Lung (tissue), 12 donors: ENCODE data around the gene FAM216A. TPM values are rescaled to one million over a fixed set of nuclear protein-coding genes. Genes with fewer than 3 reads are reported as not detected.
A peak's percentile ranks its signal among the peaks of the same experiment; 100 is the strongest.

Experiments used
- ATAC-seq: fragments of 200-7000 bp; cut with Tn5 transposase; one replicate; pipeline ENCODE4 v1.9.1; 2020; ENCODE audit warnings: moderate number of reproducible peaks; ENCODE audit not compliant: insufficient read depth, low FRiP score
- DNase-seq, 3 donors: peaks; one replicate each; pipeline ENCODE4 v3.0.0-alpha.2; 2013 to 2017
- H3K27ac ChIP-seq, 2 donors: one replicate each; pipeline ENCODE4 v1.5.1; 2013; ENCODE audit warnings: mild to moderate bottlenecking in 2 of 2, moderate library complexity in 2 of 2, control low read depth in 1 of 2, inconsistent platforms in 1 of 2, low read depth in 1 of 2, low read length in 1 of 2
- H3K27me3 ChIP-seq, 3 donors: one replicate each; pipeline ENCODE4 v1.5.1; 2013; ENCODE audit warnings: low read length in 2 of 3; ENCODE audit not compliant: control insufficient read depth in 3 of 3, insufficient read depth in 3 of 3
- H3K36me3 ChIP-seq, 4 donors: one replicate each; pipeline ENCODE4 v1.5.1; 2013; ENCODE audit warnings: low read length in 4 of 4, mild to moderate bottlenecking in 1 of 4, moderate library complexity in 1 of 4; ENCODE audit not compliant: control insufficient read depth in 4 of 4, insufficient read depth in 4 of 4
- H3K4me1 ChIP-seq, 5 donors: one replicate each; pipeline ENCODE4 v1.5.1; 2013; ENCODE audit warnings: low read length in 5 of 5, mild to moderate bottlenecking in 2 of 5, moderate library complexity in 1 of 5; ENCODE audit not compliant: control insufficient read depth in 5 of 5, insufficient read depth in 5 of 5
- H3K4me3 ChIP-seq: one replicate; pipeline ENCODE4 v1.5.1; 2013; ENCODE audit warnings: mild to moderate bottlenecking, control low read depth, moderate library complexity
- H3K9ac ChIP-seq, 2 donors: one replicate each; pipeline ENCODE4 v1.5.1; 2013; ENCODE audit warnings: low read length in 2 of 2, control low read depth in 1 of 2; ENCODE audit not compliant: insufficient read depth in 1 of 2
- H3K9me3 ChIP-seq, 4 donors: one replicate each; pipeline ENCODE4 v1.5.1; 2013; ENCODE audit warnings: low read length in 3 of 4, mild to moderate bottlenecking in 1 of 4, moderate library complexity in 1 of 4; ENCODE audit not compliant: control insufficient read depth in 4 of 4, insufficient read depth in 3 of 4
- WGBS, 2 donors: extraction: QIAGEN DNeasy Blood & Tissue Kit; methylation state at CpG; one replicate each; pipeline ENCODE4 v1.1.7; 2013; 5-methylcytosine and 5-hydroxymethylcytosine counted together
- polyA plus RNA-seq, 2 donors: library from polyadenylated mRNA; stranded (reverse); fragments of 200-250 nt; gene quantifications; one replicate each; pipeline ENCODE4 v1.2.1, GENCODE V29; 2013
- total RNA-seq, 2 donors: library from RNA; depleted of rRNA in 1 of 2; stranded (reverse); fragments of >200 nt in 1 of 2; gene quantifications; one replicate each; pipeline ENCODE4 v1.2.1, GENCODE V29; 2014 to 2021
- TF ChIP-seq, protein P1 (sequence below): IDR thresholded peaks from 2 replicates; pipeline ENCODE4 v1.5.1; 2012; ENCODE audit warnings: mild to moderate bottlenecking; ENCODE audit errors: control extremely low read depth, extremely low read depth
- donor health status: control.
- donor health status: control.
- donor health status: Bipolar disorder and iron deficiency.
- donor health status: healthy.
- donor health status: DM: yes; HTN: yes; CAD: no.

The FAM216A gene
- total and polyA plus RNA-seq, 4 donors = 2.9 to 6.4 (median 5.2) TPM

DNA sequence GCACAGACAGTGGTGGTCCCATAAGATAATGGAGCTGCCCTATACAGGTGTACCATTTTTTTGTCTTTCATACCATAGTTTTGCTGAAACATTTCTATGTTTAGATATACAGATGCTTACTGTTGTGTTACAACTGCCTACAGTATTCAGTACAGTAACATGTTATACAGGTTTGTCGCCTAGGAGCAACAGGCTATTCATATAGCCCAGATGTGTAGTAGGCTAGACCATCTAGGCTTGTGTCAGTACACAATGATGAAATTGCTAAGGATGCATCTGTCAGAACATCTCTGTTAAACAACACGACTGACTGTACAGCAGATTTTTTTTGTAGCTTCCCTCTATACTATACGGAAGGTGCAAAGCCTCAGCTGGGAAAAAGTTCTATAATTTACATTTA is 64.0 kb downstream of the FAM216A start:
- no peaks in the 10 kb centered on the region for H3K27me3 ChIP-seq
- no peak overlapping the region for H3K9ac ChIP-seq
- peaks cover 0 to 15% (median 0%) of the 10 kb centered on the region in 5 donors for H3K4me1 ChIP-seq
- TF ChIP-seq, protein P1, sequence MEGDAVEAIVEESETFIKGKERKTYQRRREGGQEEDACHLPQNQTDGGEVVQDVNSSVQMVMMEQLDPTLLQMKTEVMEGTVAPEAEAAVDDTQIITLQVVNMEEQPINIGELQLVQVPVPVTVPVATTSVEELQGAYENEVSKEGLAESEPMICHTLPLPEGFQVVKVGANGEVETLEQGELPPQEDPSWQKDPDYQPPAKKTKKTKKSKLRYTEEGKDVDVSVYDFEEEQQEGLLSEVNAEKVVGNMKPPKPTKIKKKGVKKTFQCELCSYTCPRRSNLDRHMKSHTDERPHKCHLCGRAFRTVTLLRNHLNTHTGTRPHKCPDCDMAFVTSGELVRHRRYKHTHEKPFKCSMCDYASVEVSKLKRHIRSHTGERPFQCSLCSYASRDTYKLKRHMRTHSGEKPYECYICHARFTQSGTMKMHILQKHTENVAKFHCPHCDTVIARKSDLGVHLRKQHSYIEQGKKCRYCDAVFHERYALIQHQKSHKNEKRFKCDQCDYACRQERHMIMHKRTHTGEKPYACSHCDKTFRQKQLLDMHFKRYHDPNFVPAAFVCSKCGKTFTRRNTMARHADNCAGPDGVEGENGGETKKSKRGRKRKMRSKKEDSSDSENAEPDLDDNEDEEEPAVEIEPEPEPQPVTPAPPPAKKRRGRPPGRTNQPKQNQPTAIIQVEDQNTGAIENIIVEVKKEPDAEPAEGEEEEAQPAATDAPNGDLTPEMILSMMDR = no peak
- no peak for ATAC-seq
- no peak overlapping the region for H3K27ac ChIP-seq
- DNase-seq = no peak
- 87 to 88% methylated on average over 3 of the region's 3 CpGs for WGBS, 2 donors
- peaks cover 10 to 21% (median 12%) of the 10 kb centered on the region in 4 donors for H3K36me3 ChIP-seq
- no peaks in the 10 kb centered on the region for H3K9me3 ChIP-seq
- no peak overlapping the region for H3K4me3 ChIP-seq

DNA sequence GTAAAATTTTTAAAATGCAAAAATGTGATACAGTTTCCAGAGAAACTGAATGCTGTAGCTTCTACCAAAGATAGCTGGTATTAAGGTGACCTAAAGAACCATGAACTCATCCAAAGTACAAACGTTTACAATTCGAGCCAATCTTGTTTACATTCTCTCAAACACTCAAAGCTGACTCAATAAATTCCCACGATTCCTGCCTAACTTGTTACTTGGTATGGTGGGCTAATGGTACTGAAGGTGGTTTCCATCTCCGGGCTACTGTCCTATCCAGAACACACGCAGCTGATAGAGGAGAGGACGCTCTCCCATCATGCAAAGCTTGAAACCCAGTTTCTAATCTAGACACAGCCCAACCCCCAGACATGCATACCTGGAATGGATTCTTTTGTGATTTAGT is 65.0 kb downstream of the FAM216A start:
- peak in 1 of 3 donors; percentile 13 for DNase-seq

DNA sequence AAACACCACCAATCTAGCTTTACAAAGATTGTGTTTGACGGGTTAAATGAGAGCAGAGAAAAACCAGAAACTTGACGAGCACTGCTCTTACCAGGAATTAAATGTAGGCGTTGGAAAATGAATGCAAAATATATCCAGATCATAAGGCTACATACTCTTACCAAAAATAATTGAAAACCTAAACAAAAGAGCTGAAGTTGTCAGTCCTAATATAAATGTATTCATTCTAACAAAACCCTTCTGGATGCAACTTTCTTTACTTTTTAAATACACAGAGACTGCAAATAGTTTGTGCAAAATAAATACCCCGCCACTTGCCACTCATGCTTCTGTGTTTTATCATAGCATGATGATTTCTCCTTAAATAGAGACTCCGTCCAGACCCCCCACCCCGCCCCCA is 66.2 kb downstream of the FAM216A start:
- Histone ChIP-seq H3K4me3 (no peak overlapping the region), H3K27ac (peak overlapping the region in 1 of 2 donors; percentile 49), H3K36me3 (peaks cover 18 to 26% (median 22%) of the 10 kb centered on the region in 4 donors), H3K9ac (no peak overlapping the region), H3K27me3 (no peaks in the 10 kb centered on the region), H3K9me3 (peaks cover 0 to 3% (median 0%) of the 10 kb centered on the region in 4 donors), H3K4me1 (peaks cover 0 to 22% (median 0%) of the 10 kb centered on the region in 5 donors)
- 95% methylated on average over 6 of the region's 6 CpGs for WGBS, 2 donors
- no peak for DNase-seq
- no peak for ATAC-seq
- TF ChIP-seq, protein P1 = no peak

More for the DNA sequence above, 65.0 kb downstream of the FAM216A start:
- H3K27ac ChIP-seq = peak overlapping the region in 1 of 2 donors; percentile 29
- TF ChIP-seq, protein P1 = no peak
- H3K36me3 ChIP-seq = peaks cover 16 to 25% (median 19%) of the 10 kb centered on the region in 4 donors
- H3K27me3 ChIP-seq = no peaks in the 10 kb centered on the region
- peaks cover 0 to 18% (median 0%) of the 10 kb centered on the region in 5 donors for H3K4me1 ChIP-seq
- H3K4me3 ChIP-seq = no peak overlapping the region
- H3K9me3 ChIP-seq = peaks cover 0 to 3% (median 0%) of the 10 kb centered on the region in 4 donors
- no peak for ATAC-seq
- 58 to 76% methylated on average over 6 of the region's 6 CpGs for WGBS, 2 donors
- H3K9ac ChIP-seq = no peak overlapping the region
